ENCODE data around the gene CDK11B.
"Not testable (repeated sequence)": the region's sequence is repeated elsewhere in the genome, so short reads cannot be mapped to it uniquely, and the experiment has no call there.

DNA sequence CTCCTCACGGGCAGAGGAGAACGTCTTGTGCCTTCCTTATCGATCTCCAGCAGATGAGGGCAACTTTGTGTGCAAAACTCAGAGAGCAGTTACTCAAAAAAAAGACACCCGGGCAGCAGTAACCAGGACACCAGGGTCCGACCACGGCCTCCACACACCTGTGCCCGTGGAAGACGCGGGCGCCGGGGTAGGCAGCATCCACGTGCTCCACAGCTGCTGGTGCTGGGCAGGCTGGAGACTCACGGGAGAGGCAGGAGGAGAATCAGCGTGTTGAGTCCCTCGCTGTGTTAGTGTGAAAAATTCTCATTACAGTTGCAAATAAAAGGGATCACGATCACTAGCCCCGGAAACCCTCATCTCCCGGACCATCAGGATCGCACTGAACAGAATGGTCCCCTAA is 40.3 kb upstream of the CDK11B start:
- TF ChIP-seq POLR2A (IDR thresholded peaks at IDR 0.05) = not testable (repeated sequence)
- TF ChIP-seq, protein P1, sequence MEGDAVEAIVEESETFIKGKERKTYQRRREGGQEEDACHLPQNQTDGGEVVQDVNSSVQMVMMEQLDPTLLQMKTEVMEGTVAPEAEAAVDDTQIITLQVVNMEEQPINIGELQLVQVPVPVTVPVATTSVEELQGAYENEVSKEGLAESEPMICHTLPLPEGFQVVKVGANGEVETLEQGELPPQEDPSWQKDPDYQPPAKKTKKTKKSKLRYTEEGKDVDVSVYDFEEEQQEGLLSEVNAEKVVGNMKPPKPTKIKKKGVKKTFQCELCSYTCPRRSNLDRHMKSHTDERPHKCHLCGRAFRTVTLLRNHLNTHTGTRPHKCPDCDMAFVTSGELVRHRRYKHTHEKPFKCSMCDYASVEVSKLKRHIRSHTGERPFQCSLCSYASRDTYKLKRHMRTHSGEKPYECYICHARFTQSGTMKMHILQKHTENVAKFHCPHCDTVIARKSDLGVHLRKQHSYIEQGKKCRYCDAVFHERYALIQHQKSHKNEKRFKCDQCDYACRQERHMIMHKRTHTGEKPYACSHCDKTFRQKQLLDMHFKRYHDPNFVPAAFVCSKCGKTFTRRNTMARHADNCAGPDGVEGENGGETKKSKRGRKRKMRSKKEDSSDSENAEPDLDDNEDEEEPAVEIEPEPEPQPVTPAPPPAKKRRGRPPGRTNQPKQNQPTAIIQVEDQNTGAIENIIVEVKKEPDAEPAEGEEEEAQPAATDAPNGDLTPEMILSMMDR (IDR thresholded peaks at IDR 0.05) = not testable (repeated sequence)

All from heart left ventricle (tissue), 13 donors.